NCI-H1930 (cell line): Measurements from ENCODE around the gene CCDC112.
"Not testable (repeated sequence)": the region's sequence is repeated elsewhere in the genome, so short reads cannot be mapped to it uniquely, and the experiment has no call there.

Experiments
- DNase-seq, 2 experiments: peaks; one replicate each; lab custom pipeline; 2025; lab: John Stamatoyannopoulos, UW

Gene CCDC112

GRCh38 chr5:115296124-115297022 lies at the start of gene CCDC112:
Gene CCDC112, minus strand, starts transcription at chr5:115296654. Its CDS starts 111 bp downstream, at chr5:115296543.
- DNase-seq: peak; percentile 44 to 47

GRCh38 chr5:115345344-115345743 lies 48.9 kb upstream of the CCDC112 start:
- no peak for DNase-seq

GRCh38 chr5:115343855-115344254 lies 47.4 kb upstream of the CCDC112 start:
- DNase-seq: no peak

- no peak for DNase-seq
Measured at GRCh38 chr5:115342590-115343377, 46.3 kb upstream of the CCDC112 start.

GRCh38 chr5:115341745-115342144 lies 45.3 kb upstream of the CCDC112 start:
- no peak for DNase-seq

GRCh38 chr5:115338851-115339250 lies 42.4 kb upstream of the CCDC112 start:
- no peak for DNase-seq

- no peak for DNase-seq
Measured at GRCh38 chr5:115337882-115338281, 41.4 kb upstream of the CCDC112 start.

GRCh38 chr5:115336964-115337363 lies 40.5 kb upstream of the CCDC112 start:
- no peak for DNase-seq

GRCh38 chr5:115336201-115336720 lies 39.8 kb upstream of the CCDC112 start:
- no peak for DNase-seq

- no peak for DNase-seq
Measured at GRCh38 chr5:115335301-115335700, 38.8 kb upstream of the CCDC112 start.

GRCh38 chr5:115333164-115333563 lies 36.7 kb upstream of the CCDC112 start:
- no peak for DNase-seq

GRCh38 chr5:115330830-115331229 lies 34.4 kb upstream of the CCDC112 start:
- no peak for DNase-seq

- no peak for DNase-seq
Measured at GRCh38 chr5:115329475-115329874, 33.0 kb upstream of the CCDC112 start.

GRCh38 chr5:115328617-115329274 lies 32.3 kb upstream of the CCDC112 start:
- not testable (repeated sequence) for DNase-seq

- DNase-seq: no peak
Measured at GRCh38 chr5:115325296-115325959, 29.0 kb upstream of the CCDC112 start.

- DNase-seq: no peak
Measured at GRCh38 chr5:115324021-115324420, 27.6 kb upstream of the CCDC112 start.

GRCh38 chr5:115322729-115323128 lies 26.3 kb upstream of the CCDC112 start:
- no peak for DNase-seq

GRCh38 chr5:115321309-115321708 lies 24.9 kb upstream of the CCDC112 start:
- no peak for DNase-seq

- DNase-seq: no peak
Measured at GRCh38 chr5:115320515-115320914, 24.1 kb upstream of the CCDC112 start.

- DNase-seq: no peak
Measured at GRCh38 chr5:115320006-115320405, 23.6 kb upstream of the CCDC112 start.

- DNase-seq: no peak
Measured at GRCh38 chr5:115319007-115319406, 22.6 kb upstream of the CCDC112 start.

GRCh38 chr5:115317736-115318135 lies 21.3 kb upstream of the CCDC112 start:
- no peak for DNase-seq
